VCaP (cell line): ENCODE measurements around the gene ST8SIA4.

Source experiments
- H3K27ac ChIP-seq: fragments of 450-650 bp; 2 replicates; pipeline ENCODE4 v1.5.1; 2017
- TF ChIP-seq, protein P1 (sequence below): fragments of 450-650 bp; conservative IDR thresholded peaks from 2 replicates; pipeline ENCODE4 v1.5.1; 2017; ENCODE audit warnings: mild to moderate bottlenecking, moderate library complexity

The ST8SIA4 gene

DNA sequence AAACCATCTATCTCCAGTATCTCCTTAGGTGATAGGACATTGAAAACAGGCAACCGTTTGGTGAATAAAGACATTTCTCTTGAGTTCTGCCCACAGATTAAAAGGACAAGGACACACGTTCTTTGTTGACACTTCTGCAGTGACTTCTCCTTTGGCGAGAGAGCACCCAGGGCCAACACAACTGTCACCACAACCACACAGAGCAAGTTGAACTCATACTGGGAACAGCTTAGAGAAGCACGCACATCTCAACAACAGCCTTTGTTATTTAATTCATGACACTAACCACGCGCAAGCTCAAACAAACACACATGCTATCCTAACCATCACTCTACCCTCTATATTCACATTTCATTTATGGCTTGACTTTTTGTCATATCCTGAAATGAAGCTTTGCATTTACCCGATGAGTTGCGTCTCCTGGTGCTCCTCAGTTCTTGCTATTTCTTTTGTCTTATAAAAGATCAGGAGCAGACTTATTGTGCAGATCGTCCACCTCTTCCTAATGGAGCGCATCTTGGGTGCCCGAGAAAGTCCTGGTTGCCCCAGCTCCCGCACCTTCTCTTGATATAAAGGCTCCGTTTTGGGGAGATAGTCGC is 543 bp downstream of the ST8SIA4 start:
- TF ChIP-seq, protein P1, sequence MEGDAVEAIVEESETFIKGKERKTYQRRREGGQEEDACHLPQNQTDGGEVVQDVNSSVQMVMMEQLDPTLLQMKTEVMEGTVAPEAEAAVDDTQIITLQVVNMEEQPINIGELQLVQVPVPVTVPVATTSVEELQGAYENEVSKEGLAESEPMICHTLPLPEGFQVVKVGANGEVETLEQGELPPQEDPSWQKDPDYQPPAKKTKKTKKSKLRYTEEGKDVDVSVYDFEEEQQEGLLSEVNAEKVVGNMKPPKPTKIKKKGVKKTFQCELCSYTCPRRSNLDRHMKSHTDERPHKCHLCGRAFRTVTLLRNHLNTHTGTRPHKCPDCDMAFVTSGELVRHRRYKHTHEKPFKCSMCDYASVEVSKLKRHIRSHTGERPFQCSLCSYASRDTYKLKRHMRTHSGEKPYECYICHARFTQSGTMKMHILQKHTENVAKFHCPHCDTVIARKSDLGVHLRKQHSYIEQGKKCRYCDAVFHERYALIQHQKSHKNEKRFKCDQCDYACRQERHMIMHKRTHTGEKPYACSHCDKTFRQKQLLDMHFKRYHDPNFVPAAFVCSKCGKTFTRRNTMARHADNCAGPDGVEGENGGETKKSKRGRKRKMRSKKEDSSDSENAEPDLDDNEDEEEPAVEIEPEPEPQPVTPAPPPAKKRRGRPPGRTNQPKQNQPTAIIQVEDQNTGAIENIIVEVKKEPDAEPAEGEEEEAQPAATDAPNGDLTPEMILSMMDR: no peak
- no peak overlapping the region for H3K27ac ChIP-seq

DNA sequence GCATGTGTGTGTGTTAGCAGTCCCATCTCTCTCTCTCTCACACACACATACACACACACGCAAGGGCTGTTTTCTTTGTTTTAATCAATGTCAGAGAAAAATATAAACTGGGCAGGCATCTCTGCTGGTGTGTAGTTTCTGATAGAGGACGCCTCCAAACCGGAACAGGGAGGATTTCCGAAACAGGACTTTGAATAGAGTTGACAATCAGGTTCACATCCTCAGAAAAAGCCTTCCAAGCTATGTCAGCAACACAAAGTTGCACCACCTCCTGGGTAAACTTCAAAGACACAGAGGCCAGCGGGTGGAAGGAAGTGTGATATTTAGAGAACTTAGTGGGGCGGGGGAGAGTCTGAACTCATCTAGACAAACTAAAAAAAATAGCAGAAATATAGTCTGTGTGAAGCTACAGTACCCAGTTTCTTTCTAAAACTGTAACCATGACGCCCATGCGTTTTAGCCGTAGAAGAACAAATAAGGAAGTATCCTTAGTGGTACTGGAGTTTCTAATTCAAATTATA is 1.2 kb downstream of the ST8SIA4 start:
- TF ChIP-seq, protein P1: no peak
- H3K27ac ChIP-seq: no peak overlapping the region

DNA sequence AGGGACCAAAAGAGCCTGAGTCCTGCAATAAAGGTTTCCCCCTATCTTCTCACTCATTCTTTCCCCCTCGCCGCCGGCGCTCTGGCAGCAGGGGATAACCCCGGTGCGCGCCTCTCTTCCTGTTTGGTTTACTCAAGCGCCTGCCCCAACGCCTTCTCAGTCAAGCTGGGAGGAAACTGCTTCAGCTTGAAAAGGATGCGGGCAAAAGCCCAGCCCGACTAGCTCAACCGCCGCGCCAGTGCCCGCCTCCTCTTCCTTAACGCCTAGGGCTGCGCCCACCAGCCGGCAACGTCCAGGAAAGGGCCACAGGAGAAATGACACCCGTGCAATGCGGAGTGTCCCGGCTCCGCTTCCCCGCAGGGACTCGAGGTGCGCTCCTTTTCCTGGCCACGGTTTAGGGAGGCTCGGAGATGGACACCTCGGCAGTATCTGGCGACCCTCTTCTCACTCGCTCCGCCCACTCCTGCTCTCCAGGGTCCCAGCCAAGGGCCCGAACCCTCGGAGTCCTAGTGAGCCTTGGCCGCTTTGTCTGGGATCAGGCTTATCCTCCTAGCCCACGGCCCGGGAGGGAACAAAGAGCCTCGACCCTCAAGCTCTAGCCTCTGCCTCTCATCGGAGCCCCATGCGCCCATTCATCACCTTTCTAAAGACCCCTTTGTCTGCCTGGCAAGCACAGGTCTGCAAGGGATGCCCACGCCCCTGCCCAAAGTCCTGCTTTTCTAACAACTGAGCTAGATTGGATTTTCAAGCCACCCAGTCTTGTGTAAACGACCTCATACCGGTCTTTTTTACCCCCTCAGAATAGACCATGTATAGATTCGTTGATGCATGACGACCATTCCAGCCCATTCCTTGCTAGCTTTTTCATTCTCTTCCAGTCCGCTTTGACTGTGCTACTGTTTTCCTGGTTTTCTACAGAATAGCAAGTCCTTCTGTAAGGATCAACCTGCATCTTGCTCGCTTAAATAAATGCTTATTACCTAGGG is 2.0 kb downstream of the ST8SIA4 start:
- H3K27ac ChIP-seq: no peak overlapping the region
- TF ChIP-seq, protein P1: no peak

DNA sequence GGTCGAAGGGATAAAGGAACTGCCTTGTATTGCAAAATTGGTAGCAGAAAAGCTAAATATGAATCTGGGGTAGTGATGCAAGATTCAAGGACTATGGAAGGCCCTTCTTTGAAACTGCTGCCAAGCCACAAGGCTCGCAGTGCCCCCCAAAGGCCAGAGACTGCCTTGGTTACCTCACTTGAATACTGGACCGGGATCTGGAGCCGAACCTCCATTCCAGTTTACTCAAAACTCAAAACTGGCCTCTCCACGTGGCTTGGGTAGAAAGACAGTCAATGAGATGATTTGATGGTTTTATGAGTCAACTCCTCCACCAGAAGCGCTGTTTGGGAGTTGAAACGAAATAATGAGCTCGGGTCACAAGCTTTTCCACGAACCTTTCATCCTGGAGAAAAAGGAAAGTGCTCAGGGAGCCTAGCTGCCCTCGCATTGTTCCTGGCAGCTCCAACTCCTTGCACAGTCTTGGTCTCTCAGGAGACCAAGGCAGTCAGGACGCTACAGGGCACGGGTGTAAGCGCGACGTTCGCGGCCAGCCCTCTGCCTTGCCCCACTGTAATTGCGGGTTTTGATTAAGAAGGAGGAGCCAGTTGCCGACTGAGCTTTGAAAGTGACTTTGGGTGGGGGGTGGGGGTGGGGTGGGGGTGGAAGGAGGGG is 2.8 kb downstream of the ST8SIA4 start:
- no peak overlapping the region for H3K27ac ChIP-seq
- TF ChIP-seq, protein P1: no peak

DNA sequence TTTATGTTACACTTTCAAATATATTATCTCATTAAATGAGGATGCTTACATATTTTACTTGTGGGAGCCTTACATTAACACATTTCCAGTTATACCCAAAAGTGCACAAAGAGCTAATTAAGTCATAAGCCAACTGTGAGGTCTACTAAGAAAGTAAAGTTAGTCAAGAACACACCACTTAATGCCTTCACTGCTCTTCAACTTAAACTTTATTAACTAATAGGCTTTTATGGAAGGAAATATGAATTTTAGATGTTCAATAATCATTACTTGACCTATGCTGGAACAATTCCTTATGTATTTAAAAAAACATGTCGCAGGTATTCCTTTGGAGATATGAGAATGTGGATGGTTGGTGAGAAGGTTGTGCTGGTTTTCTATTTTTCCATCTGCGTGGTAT is 3.4 kb downstream of the ST8SIA4 start:
- no peak overlapping the region for H3K27ac ChIP-seq
- TF ChIP-seq, protein P1: no peak

DNA sequence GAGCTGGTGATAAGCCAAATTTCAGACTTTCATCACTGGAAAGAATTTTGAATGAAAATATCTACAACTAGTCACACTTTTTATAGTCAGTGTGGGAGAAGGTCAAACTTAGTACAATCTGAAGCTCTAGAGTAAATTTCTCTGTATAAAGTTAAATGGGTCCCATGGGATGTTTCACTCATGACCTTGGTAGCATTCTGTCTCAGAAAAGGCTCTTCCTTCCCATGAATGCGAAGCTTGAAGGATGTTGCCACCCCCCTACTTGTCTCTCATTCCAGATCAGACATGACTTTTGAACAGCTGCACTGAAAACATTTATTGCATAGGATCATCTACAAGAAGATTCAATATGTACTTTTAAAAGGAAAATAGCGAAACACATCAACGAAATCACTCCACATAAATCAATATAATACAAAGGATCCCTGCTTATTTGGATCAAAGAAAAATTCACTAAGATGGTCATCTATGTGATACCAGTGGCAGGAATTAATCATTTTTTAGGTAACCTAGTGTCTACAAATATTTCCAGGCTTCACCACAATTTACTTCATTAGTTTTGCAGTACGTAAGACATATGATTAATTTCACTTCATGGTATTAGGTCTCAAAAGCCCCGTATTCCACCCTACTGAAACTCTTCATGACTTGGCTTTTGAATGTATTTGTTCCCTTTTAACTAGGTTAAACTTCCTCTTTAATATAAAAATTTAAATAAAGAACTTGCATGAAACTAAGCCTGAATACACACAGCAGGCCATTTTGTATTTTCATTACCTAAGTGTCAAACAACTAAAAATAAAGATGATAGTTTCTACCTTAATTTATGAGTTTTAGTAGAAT is 4.4 kb downstream of the ST8SIA4 start:
- TF ChIP-seq, protein P1: no peak
- H3K27ac ChIP-seq: no peak overlapping the region
